GM21619 (cell line): Measurements from ENCODE around the gene VSTM2B.

Experiments used
- ATAC-seq: cut with Tn5 transposase; IDR thresholded peaks from one replicate; pipeline ENCODE4 v1.9.1; 2021; ENCODE audit not compliant: unreplicated experiment

Gene VSTM2B

DNA sequence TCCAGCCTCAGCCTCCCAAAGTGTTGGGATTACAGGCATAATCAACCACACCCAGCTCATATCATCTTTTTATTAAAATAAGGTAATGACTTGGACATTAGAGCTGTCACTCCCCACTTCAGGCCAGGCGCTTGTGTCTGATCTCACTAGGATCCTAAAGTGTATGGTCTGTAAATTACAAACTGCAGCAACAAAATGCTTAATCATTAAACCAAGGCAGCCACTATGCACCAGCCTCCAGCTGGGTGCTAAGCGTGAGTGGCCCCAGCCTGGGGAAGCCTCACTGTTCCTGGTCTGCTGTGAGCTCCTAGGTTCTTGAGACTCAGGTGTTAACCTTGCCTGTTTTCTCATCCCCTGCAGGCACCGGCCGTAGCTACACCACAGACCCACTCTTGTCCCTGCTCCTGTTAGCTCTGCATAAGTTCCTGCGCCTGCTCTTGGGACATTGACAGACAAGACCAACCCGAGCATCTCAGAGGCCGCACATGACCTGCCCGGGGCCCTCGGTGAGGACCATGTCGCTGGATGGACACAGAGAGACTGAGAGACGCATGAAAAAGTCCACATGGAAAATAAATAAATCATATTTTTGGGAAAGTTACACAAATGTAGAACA lies 37.8 kb downstream of the VSTM2B start:
- ATAC-seq: no peak

DNA sequence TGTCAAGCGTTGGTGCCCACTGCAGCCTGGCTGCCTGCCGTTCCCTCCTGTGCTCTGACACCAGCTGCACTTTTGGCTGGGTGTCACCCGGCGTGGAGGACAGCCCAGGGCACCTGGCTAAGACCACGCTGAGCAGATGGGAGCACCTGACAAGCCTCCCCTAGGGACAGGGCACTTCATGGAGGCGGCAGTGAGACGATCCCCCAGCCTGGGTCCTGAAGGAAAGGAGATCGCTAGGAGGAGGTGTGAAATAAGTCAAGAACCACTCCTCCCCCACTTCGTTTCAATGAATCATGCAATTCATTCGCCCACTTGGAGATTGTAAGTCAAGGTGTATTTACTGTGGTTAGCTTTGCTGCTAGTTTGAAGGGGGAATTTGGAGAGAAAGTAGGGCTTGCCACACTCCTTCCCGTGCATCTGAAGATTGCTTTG lies 38.8 kb downstream of the VSTM2B start:
- no peak for ATAC-seq

DNA sequence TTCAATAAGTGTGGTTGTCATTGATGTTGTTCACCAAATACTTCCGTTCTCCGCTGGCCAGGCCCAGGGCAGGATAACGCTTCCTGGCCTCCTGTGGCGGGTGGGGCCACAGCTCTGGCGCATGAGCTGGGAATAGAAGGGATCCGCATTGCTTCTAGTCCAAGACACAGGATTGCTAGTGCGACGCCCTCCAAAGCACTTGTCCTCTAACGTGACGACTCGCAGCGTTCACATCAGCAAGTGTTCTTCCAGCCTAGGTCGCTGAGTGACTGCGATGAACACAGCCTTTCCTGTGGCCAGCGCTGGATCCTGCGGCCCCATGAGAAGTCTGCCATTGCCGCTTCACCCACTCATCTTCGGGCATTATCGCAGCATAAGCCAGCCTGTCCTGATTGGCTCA lies 39.4 kb downstream of the VSTM2B start:
- ATAC-seq: no peak

DNA sequence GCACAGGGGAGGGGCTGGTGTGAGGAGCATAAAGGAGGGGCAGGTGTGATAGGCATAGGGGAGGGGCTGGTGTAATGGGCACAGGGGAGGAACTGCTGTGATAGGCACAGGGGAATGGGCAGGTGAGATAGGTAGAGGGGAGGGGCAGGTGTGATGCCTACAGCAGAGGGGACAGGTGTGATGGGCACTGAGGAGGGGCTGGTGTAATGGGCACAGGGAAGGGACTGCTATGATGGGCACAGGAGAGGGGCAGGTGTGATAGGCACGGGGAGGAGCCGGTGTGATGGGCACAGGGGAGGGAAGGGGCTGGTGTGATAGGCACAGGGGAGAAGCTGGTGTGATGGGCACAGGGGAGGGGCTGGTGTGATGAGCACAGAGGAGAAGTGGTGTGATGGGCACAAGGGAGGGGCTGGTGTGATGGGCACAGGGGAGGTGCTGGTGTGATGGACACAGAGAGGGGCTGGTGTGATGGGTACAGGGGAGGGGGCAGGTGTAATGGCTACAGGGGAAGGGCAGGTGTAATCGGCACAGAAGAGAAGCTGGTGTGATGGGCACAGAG lies 40.8 kb downstream of the VSTM2B start:
- no peak for ATAC-seq

DNA sequence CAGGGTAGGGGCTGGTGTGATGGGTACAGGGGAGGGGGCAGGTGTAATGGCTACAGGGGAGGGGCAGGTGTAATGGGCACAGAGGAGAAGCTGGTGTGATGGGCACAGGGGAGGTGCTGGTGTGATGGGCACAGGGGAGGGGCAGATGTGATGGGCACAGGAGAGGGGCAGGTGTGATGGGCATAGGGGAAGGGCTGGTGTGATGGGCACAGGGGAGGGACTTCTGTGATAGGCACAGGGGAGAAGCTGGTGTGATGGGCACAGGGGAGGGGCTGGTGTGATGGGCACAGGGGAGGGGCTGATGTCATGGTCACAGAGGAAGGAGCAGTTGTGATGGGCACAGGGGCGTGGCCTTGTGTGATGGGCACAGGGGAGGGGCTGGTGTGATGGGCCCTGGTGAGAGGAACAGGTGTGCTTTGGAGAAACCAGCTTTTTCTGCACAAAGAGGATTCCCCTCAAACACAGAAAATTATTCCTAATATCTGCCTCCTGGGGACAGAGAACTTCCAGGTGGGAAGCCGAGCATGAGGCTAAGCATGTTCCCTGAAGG lies 41.6 kb downstream of the VSTM2B start:
- ATAC-seq: no peak

DNA sequence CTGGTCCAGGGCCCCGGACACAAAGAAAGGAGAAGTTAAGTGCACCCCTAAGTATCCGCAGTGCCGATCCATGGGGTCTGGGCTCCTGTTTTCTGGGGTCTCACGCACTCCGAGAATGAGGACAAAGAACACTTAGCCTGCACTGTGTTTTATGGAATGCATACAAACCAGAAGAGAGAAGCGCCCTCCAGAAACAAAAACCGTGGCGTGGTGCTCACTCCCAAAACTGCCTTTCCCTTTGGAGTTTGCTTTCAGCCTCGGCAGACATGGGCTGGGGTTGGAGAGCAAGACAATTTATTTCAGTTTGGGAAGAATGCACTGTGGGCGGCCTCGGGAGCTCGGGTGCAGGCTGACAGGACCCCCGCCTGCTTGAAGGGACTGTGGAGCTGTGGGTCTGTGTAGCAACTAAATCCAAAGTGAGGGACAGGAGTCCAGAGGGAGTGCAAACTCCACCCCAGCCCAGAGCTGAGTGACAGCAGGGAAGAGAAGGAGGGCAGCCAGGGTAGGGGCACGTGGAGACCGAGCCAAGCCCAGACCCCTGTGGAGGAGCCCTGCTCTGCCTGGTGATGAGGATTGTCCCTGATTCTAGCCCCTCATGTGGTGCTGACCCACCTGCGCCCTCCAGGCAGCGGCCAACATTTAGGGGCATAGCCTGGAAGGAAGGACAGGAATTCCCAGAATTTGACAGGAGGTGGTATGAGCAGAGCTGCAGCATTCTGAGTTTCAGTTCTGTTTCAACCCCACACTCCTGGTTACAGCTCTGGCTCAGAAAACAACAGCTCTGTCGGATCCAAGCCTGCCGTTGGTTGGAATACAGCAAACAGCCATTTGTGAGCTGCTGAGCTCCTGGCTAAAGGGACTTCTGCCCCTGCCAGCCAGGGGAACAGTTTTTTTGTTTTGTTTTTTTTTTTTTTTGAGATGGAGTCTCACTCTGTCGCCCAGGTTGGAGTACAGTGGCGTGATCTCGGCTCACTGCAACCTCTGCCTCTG lies 42.5 kb downstream of the VSTM2B start:
- no peak for ATAC-seq

DNA sequence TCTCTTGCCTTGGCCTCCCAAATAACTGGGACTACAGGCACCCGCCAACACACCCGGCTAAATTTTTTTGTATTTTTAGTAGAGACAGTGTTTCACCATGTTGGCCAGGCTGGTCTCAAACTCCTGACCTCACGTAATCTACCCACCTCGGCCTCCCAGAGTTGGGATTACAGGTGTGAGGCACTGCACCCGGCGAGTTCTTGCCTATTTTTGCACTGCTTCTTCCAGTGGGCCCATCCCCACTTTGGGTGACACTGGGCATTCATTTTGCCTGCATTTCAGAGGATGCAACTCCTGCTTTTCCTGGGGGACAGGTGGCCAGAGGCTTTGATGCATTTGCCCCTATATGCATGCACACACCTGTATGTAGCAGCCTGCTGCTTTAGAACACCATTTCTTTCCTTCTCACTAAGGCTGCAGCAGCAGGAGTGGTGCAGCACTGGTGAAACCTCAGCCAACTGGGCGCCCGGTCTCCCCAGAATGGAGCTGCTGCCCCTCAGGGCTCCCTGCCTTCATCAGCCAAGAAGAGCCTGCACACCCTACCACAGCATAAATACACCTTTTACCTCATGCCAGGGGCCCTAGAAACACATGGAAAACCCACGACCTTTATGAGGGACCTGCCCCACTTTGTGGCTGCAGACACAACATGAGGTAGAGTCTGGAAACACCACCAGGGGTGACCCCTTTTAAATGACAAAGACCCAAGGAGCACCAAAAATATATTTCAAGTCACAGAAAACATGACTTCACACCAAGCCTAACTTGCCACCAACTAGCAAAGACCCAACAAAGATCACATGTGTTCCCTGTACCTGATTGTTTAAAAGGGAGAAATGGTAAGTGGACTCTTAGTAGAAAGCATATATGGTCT lies 43.5 kb downstream of the VSTM2B start:
- no peak for ATAC-seq

DNA sequence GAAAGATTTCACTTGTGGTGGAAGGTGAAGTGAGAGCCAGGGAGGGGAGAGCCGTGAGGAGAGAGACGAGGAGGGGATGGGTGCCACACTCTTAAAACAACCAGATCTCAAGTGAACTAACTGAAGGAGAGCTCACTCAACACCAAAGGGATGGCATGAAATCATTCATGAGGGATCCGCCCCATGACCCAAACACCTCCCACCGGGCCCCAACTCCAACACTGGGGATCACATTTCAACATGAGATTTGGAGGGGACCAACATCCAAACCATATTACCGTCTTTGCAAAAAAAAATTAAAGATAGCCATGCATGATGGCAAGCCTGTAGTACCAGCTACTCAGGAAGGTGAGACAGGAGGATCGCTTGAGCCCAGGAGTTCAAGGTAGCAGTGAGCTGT lies 45.4 kb downstream of the VSTM2B start:
- ATAC-seq: no peak

DNA sequence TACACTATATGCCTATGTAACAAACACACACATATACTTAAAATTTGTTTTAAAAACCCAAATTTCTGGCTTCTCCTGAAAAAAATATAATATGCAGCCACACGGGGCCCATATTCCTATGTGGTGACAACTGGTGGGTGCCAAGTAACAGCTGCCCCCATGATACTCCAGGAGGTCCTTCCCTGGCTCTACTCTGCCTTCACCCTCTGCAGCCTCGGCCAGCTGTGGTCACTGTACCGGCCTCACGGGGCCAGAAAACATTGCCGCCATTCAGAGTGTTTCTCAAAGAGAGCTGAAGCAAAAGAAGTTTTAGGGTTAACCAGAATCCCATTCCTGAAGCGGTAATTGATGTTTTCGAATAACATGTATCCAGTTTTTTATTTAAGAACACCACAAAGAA lies 47.7 kb downstream of the VSTM2B start:
- no peak for ATAC-seq

DNA sequence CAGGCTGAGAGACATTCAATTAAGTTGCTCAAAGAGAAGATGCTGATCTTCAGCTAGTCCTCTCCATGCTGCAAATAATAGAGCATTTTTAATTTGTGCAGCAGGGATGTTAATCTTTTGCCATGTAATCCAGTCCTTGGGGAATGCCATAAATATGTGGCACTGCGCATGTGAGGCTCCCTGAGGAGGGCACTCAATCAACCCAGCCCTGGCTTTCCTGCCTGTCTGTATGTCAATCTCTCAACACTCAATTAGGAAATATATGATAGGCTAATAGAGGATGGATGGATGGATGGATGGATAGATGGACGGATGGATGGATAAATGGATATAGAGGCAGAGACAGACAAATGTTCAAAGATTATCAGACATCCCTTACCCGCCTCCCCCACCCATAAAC lies 48.7 kb downstream of the VSTM2B start:
- no peak for ATAC-seq

DNA sequence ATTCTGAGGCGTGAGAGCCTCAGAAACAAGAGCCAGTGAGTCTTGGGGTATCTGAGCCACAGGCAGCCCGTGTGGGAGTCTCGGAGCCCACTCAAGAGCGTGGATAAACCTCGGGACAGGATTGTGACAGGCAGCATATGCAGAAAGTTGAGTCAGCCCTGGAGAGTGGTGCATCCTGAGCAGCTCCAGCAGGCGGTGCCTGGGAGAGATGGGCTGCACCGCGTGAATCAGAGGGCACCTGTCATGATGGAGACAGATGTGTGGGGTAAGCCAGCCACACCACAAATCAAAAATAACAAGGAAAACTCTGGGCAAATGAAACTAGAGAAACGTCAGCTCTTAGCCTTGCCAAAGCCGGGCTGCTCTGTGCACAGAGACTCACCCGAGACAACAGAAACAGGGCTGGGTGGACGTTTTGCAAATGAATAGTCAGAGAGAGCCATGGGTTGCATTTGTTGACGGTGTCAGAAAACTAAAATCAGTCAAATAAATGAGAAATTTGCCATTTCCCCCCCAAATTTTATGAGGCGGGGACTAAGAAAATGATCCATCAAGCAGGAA lies 50.3 kb downstream of the VSTM2B start:
- ATAC-seq: no peak

DNA sequence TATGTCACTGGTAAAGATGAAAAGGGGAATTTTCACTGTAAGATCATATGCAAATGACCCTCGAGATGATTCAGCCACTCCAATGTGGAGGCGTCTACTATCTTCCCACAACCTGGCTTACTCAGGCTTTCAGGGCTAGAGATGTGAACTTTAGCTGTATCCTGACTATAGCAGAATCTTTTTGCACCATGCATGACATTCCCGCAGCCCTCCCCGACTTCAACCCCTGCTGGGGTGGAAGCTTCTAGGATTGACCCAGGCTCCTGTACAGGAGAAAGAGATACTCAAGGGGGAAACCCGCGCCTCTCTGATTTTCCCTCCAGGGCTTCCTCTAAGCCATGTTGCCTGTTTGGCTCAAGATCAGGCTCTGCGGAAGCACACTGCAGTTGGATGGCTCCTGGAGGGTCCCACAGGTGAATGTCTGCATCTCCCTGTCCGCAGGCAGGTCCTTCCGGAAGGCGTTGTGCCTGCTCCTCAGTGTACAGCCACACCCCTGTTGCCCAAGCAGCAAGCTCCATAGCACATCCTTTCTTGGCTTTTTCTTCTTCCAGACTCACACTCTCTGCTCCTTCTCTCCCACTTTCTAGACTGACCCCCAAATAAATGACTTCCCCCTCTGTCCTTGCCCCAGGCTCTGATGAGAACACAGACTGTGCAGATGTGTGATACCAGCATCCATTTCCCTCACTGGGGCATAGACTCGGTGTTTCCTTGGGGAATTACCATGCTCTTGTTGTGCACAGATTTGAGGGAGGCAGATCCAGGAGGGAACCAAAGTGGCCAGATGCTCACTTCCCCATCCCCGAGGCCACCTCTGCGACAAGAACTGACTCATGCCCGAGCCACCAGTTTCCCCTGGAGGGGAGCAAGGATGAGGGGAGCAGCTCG lies 51.2 kb downstream of the VSTM2B start:
- no peak for ATAC-seq

DNA sequence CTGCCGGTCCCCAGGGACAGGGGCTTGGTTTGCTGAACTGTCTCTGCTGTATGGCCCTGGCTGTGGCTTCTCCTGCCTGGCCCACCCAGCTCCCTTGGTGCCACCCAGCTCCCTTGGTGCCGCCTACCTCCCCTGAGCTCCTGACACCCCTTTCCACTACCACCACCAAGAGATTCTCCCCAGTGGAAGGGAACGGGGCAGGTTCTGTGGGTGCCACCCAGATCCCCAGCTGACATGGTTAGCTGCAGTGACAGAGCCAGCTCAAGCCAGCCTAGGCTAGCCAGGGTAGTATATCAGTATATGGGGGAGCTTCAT lies 51.8 kb downstream of the VSTM2B start:
- ATAC-seq: no peak

DNA sequence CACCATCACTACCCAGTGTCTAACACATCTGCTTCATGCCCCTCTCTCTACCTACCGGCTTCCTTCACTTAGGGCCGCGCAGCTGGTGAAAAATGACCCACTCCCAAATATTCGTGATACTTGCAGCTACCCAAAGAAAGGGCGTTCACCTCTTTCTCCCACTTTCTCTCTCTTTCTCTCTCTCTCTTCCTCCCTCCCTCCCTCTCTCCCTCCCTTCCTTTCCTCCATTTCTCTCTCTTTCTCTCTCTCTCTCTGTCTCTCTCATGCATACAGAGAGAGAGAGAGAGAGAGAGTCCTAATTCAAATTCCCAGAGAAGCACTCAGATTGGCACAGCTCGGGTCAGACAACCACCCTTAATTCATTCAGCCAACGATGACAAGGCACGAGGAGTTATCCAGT lies 52.6 kb downstream of the VSTM2B start:
- ATAC-seq: no peak

DNA sequence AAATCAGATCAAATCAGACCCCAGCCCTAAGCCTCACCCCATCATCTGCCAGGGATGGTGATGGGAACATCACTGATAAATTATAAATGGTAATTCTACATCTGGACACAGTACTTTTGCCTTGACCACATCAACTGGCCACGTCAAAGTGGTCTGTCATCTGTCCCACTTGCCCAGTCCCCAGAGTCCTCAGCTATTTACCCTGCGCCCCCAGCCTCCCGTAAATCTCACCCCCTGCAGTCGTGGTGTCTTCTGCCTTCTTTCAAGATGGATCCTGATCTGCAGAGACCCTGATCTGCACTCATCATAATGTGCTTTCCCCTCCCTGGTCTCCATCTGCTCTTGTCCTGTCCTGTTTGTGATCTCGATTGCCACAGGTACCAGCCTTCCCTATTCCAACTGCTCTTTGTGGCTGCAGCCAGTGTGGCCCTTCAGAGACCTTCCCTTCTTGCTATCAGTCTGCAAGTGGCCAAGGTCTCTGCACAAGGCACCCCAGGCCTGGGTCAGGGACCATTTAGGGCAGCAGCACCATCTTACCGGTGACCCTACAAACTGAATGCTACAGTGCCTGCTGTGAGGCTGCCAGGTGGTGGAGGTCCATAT lies 53.6 kb downstream of the VSTM2B start:
- no peak for ATAC-seq

DNA sequence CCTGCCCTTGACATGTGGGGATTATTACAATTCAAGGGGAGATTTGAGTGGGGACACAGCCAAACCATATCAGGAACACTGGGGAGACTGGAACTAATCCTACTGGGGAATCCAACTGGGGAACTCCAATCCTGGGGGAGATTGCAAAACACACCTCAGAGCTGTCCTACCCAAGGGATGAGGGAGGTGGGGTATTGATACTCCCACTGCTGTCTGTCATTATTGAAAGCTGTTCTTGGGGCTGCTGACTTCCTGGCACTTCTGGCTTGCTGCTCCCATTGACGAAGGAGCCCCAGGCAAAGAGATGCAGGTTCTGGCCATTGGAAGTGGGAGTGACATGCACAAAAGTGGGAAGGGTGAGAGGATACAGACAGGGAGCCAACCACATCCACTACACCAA lies 55.6 kb downstream of the VSTM2B start:
- ATAC-seq: no peak

DNA sequence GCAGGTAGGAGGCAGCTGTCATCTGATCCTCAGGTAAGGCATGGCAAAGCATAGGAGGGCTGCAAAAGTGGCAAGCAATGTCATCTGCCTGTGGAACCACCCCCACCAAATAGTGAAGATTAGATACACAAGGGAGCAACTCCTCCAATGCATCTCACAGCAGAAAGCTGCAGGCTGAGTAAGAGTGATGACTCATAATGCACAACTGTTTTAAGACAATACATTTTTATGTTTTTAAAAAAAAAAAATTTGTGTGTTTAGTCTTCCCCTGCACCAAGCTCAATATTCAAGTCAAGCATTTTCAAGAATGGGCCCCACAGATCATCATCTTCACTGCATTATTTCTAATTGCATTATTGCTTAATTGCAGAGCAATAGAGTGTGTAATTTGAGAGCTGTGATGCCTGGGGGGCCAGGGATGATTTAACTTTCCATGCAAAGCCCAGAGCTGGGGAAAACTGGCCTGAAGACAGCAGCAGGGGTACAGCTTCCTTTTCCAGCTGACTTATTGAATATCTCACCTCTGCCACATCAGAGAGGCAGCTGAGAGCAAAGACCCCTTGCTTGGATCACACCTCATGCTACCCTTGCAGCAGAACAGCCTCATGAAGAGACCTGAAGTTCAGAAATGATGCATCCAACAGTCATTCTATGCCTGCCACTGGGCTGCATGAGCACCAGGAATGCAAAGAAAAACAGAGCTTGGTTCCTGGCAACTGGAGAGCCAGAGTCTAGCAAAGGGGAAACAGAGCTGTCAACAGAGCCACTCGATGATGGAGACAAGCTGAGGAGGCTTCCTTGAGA lies 57.6 kb downstream of the VSTM2B start:
- no peak for ATAC-seq

DNA sequence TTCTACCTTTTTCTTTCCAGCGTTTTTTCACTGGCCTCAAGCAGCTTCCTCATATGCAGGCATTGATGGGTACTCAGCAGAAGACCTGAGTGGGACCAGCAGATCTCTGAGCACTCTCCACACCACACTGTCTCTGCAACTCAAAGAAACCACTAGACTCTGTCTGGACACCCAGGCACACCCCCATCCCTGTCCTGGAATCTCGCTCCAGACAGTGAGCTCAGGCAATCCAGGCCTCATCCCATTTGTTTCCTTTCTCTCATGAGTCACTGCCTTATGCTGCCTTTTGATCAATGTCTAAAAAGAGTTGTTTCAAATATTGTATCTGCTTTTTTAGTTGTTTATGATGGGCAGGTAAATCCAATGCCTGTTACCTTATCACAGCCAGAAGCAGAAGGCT lies 60.6 kb downstream of the VSTM2B start:
- ATAC-seq: no peak
